ENCODE results near the gene TMEM150B. TPM values are rescaled to one million over a fixed set of nuclear protein-coding genes. Genes with fewer than 3 reads are reported as not detected.

TMEM150B gene
- total and polyA plus RNA-seq, 2 donors (not counting 3 experiments of a cell fraction or from before 2014, with no cell fraction given) = not detected

GRCh38 chr19:55358943-55359908 is 34.1 kb upstream of the TMEM150B start:
- H3K4me3 ChIP-seq (replicated peaks in 1 of 3; ENCODE audit: insufficient read depth in 1 of 3, low read depth in 1 of 3, low read length in 3 of 3) = no peak overlapping the region
- no peak overlapping the region for H3K9ac ChIP-seq (replicated peaks; ENCODE audit: extremely low read depth, insufficient read depth, low read length)
- no peaks in the 10 kb centered on the region for H4K20me1 ChIP-seq (replicated peaks; ENCODE audit: control insufficient read depth, extremely low read depth, insufficient read depth, low read length)
- no peaks in the 10 kb centered on the region for H3K4me1 ChIP-seq (ENCODE audit: control insufficient read depth, extremely low read depth, insufficient read depth, low read length)
- ChIA-PET POLR2A (interaction anchor here (0.9 to 1.0 kb wide), 2 partner anchors 10 to 20 kb away, joined by 3 to 7 read pairs; partner anchors contain the start of gene KMT5C), CTCF (no interaction called here)
- dilution Hi-C loops (cut with MboI; ENCODE audit: extremely low pct_ligation_motif_present, low sequenced_read_pairs) = no loop called here
- no peaks in the 10 kb centered on the region for H3K9me3 ChIP-seq (replicated peaks; ENCODE audit: control insufficient read depth, insufficient read depth, low read length)
- H3K4me2 ChIP-seq (ENCODE audit: insufficient read depth, low read length) = no peak overlapping the region
- DNase-seq (ENCODE audit: low read depth, low spot score) = no peak
- BruUV-seq (replicated peaks) = no TSS peak
- no peak for TF ChIP-seq JUN (IDR thresholded peaks at IDR 0.05; ENCODE audit: borderline replicate concordance, insufficient read depth, insufficient read length, low read depth)
- TF ChIP-seq GATA2 (IDR thresholded peaks at IDR 0.05; ENCODE audit: insufficient read depth, insufficient read length, low read depth, low read length) = no peak
- TF ChIP-seq MYC (IDR thresholded peaks at IDR 0.05; ENCODE audit: low read depth, low read length) = no peak
- no peak for TF ChIP-seq CTCF (IDR thresholded peaks at IDR 0.05; ENCODE audit: extremely low read depth in 1 of 2, insufficient read depth in 1 of 2, low read depth in 1 of 2, low read length in 2 of 2)
- TF ChIP-seq POLR2A (IDR thresholded peaks at IDR 0.05; ENCODE audit: low read depth, low read length) = no peak
- TF ChIP-seq EZH2 (IDR thresholded peaks at IDR 0.05; ENCODE audit: borderline replicate concordance, low read depth, low read length, severe bottlenecking) = no peak
- TF ChIP-seq POLR2AphosphoS5 (IDR thresholded peaks at IDR 0.05; ENCODE audit: insufficient read depth, low read depth, low read length) = no peak
- no peak for TF ChIP-seq FOS (IDR thresholded peaks at IDR 0.05; ENCODE audit: borderline replicate concordance, insufficient read depth, low read length)
- no peak for TF ChIP-seq MAX (IDR thresholded peaks at IDR 0.05; ENCODE audit: insufficient read depth, insufficient read length)
- H3K27ac ChIP-seq (ENCODE audit: insufficient read depth, low read depth, low read length) = no peak overlapping the region
- H3K27me3 ChIP-seq (ENCODE audit: control insufficient read depth in 2 of 2, insufficient read depth in 2 of 2, low read length in 2 of 2) = peaks cover 11 to 12% of the 10 kb centered on the region in 2 experiments
- no peak for FAIRE-seq
- H3K79me2 ChIP-seq (ENCODE audit: control insufficient read depth, insufficient read depth, low read length) = no peaks in the 10 kb centered on the region
- intact Hi-C loops (cut with micrococcal nuclease) = no loop called here
- no peak overlapping the region for H2AFZ ChIP-seq (ENCODE audit: low read depth, low read length)
- no peaks in the 10 kb centered on the region for H3K9me1 ChIP-seq (replicated peaks; ENCODE audit: control insufficient read depth, extremely low read depth, insufficient read depth, low read length)
- H3K36me3 ChIP-seq (ENCODE audit: control insufficient read depth in 2 of 2, extremely low read depth in 1 of 2, insufficient read depth in 2 of 2, low read length in 2 of 2) = no peaks in the 10 kb centered on the region
